Stimulated activated CD4-positive, alpha-beta T cell treated with anti-CD3 and anti-CD28 coated beads, Interleukin-1b, Interleukin-23, amount 100 ng/mL, for 4 hours (primary cell): ENCODE data around the gene NCOA3.
"Not testable (repeated sequence)": the region's sequence is repeated elsewhere in the genome, so short reads cannot be mapped to it uniquely, and the experiment has no call there.

ENCODE experiments used
- DNase-seq, 2 donors: peaks; one replicate each; pipeline ENCODE4 v3.0.0-alpha.2; 2020; ENCODE audit warnings: low read depth in 2 of 2

Gene NCOA3

GRCh38 chr20:47535994-47536393 is 34.3 kb downstream of the NCOA3 start:
- no peak for DNase-seq

GRCh38 chr20:47540443-47541354 is 39.0 kb downstream of the NCOA3 start:
- peak in 1 of 2 donors; percentile 16 for DNase-seq

GRCh38 chr20:47541355-47541922 is 39.8 kb downstream of the NCOA3 start:
- no peak for DNase-seq

GRCh38 chr20:47543006-47543431 is 41.3 kb downstream of the NCOA3 start:
- DNase-seq: no peak

- DNase-seq: no peak
Observed at GRCh38 chr20:47544240-47544639, 42.6 kb downstream of the NCOA3 start.

- DNase-seq: no peak
Observed at GRCh38 chr20:47544852-47545251, 43.2 kb downstream of the NCOA3 start.

GRCh38 chr20:47545499-47545898 is 43.8 kb downstream of the NCOA3 start:
- no peak for DNase-seq

GRCh38 chr20:47546184-47547033 is 44.7 kb downstream of the NCOA3 start:
- DNase-seq: no peak

- DNase-seq: no peak
Observed at GRCh38 chr20:47547034-47547387, 45.3 kb downstream of the NCOA3 start.

GRCh38 chr20:47549671-47550070 is 48.0 kb downstream of the NCOA3 start:
- no peak for DNase-seq

GRCh38 chr20:47551222-47551621 is 49.5 kb downstream of the NCOA3 start:
- DNase-seq: no peak

GRCh38 chr20:47551841-47552240 is 50.2 kb downstream of the NCOA3 start:
- DNase-seq: no peak

GRCh38 chr20:47552996-47553395 is 51.3 kb downstream of the NCOA3 start:
- DNase-seq: no peak

- DNase-seq: not testable (repeated sequence)
Observed at GRCh38 chr20:47553594-47554235, 52.0 kb downstream of the NCOA3 start.

- DNase-seq: not testable (repeated sequence)
Observed at GRCh38 chr20:47554283-47554682, 52.6 kb downstream of the NCOA3 start.

- no peak for DNase-seq
Observed at GRCh38 chr20:47557218-47557617, 55.5 kb downstream of the NCOA3 start.

- no peak for DNase-seq
Observed at GRCh38 chr20:47557791-47558190, 56.1 kb downstream of the NCOA3 start.

GRCh38 chr20:47558295-47559066 is 56.8 kb downstream of the NCOA3 start:
- no peak for DNase-seq

- no peak for DNase-seq
Observed at GRCh38 chr20:47559141-47559540, 57.5 kb downstream of the NCOA3 start.

- no peak for DNase-seq
Observed at GRCh38 chr20:47561180-47561579, 59.5 kb downstream of the NCOA3 start.
